ENCODE data around the gene PROCA1. TPM values are rescaled to one million over a fixed set of nuclear protein-coding genes. Genes with fewer than 3 reads are reported as not detected.
"Not testable (repeated sequence)": the region's sequence is repeated elsewhere in the genome, so short reads cannot be mapped to it uniquely, and the experiment has no call there.

PROCA1 gene
- total RNA-seq, 1 experiment from 2014 or later = 4.6 TPM

- intact Hi-C loops (cut with micrococcal nuclease; ENCODE audit: unreplicated experiment); BruUV-seq (replicated peaks); POLR2A ChIA-PET (ENCODE audit: low non-redundant PET); H3K27me3 ChIP-seq (replicated peaks; ENCODE audit: insufficient read depth, low read depth, low read length, poor library complexity); DNase-seq (ENCODE audit: low spot score); H3K27ac ChIP-seq (ENCODE audit: low read depth, low read length, poor library complexity, severe bottlenecking); H3K36me3 ChIP-seq (ENCODE audit: insufficient read depth, low read length, poor library complexity, severe bottlenecking); H3K4me3 ChIP-seq (ENCODE audit: low read depth, low read length, poor library complexity, severe bottlenecking); H3K9me3 ChIP-seq (ENCODE audit: low read depth, low read length, poor library complexity, severe bottlenecking): not testable (repeated sequence)
- CTCF ChIA-PET = interaction anchor here (0.8 kb wide), 1 partner anchor 114 kb away, joined by 8 read pairs; no protein-coding TSS in a partner anchor
- H3K4me1 ChIP-seq (ENCODE audit: insufficient read depth, low read length, poor library complexity, severe bottlenecking) = peaks cover 14% of the 10 kb centered on the region
Observed at GRCh38 chr17:28658342-28658741, 53.3 kb downstream of the PROCA1 start.

DNA sequence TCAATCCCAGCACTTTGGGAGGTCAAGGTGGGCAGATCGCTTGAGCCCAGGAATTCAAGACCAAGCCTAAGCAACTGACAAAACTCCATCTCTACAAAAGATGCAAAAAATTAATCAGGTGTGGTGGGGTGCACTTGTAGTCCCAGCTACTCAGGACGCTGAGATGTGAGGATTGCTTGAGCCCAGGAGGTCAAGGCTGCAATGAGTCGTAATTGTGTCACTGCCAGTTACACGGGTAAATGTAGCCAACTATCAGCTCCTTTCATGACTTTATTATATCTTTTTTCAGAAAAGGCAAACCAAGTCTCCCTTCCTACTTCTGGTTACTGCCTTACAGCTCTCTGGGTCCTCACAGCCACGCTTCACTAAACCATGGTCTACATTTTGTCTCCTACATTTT lies 53.9 kb downstream of the PROCA1 start:
- BruUV-seq (replicated peaks) = no TSS peak
- ChIA-PET CTCF (no interaction called here), POLR2A (ENCODE audit: low non-redundant PET) (no interaction called here)
- no peak for DNase-seq (ENCODE audit: low spot score)
- no peak for TF ChIP-seq EZH2 (IDR thresholded peaks at IDR 0.05; ENCODE audit: borderline replicate concordance, low read depth, low read length, poor library complexity, severe bottlenecking)
- no peak for TF ChIP-seq CTCF (conservative IDR thresholded peaks at IDR 0.05; ENCODE audit: low read depth, low read length)
- Histone ChIP-seq H3K9me3 (ENCODE audit: low read depth, low read length, poor library complexity, severe bottlenecking) (no peaks in the 10 kb centered on the region), H3K36me3 (ENCODE audit: insufficient read depth, low read length, poor library complexity, severe bottlenecking) (peaks cover 7% of the 10 kb centered on the region), H3K27me3 (replicated peaks; ENCODE audit: insufficient read depth, low read depth, low read length, poor library complexity) (no peaks in the 10 kb centered on the region), H3K4me1 (ENCODE audit: insufficient read depth, low read length, poor library complexity, severe bottlenecking) (peaks cover 8% of the 10 kb centered on the region), H3K27ac (ENCODE audit: low read depth, low read length, poor library complexity, severe bottlenecking) (no peak overlapping the region), H3K4me3 (ENCODE audit: low read depth, low read length, poor library complexity, severe bottlenecking) (no peak overlapping the region)
- intact Hi-C loops (cut with micrococcal nuclease; ENCODE audit: unreplicated experiment) = no loop called here

DNA sequence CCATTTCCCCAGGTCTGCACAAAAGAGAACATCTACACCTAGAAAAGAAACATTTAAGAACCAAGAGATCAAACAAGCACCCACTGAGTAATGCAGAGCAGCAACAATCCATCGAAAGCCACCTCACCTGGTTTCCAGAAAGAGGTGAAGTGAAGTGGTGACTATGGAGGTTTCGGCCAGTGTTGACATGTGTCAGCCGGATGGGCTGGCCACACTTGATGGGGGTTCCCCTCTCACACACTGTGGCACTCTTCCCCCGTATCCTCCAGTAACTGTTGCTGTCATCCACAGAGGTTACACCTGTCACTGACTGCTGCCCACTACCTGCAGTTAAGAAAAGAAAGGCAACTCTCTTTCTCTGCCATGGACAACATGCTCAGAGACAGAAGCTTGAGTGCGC lies 56.5 kb downstream of the PROCA1 start:
- POLR2A ChIA-PET (ENCODE audit: low non-redundant PET) = no interaction called here
- no peak for TF ChIP-seq EZH2 (IDR thresholded peaks at IDR 0.05; ENCODE audit: borderline replicate concordance, low read depth, low read length, poor library complexity, severe bottlenecking)
- TF ChIP-seq CTCF (conservative IDR thresholded peaks at IDR 0.05; ENCODE audit: low read depth, low read length) = no peak
- CTCF ChIA-PET = no interaction called here
- no peak for DNase-seq (ENCODE audit: low spot score)
- no peaks in the 10 kb centered on the region for H3K9me3 ChIP-seq (ENCODE audit: low read depth, low read length, poor library complexity, severe bottlenecking)
- H3K27me3 ChIP-seq (replicated peaks; ENCODE audit: insufficient read depth, low read depth, low read length, poor library complexity) = no peaks in the 10 kb centered on the region
- intact Hi-C loops (cut with micrococcal nuclease; ENCODE audit: unreplicated experiment) = no loop called here
- no TSS peak for BruUV-seq (replicated peaks)
- no peak overlapping the region for H3K27ac ChIP-seq (ENCODE audit: low read depth, low read length, poor library complexity, severe bottlenecking)
- H3K4me3 ChIP-seq (ENCODE audit: low read depth, low read length, poor library complexity, severe bottlenecking) = no peak overlapping the region
- peaks cover 23% of the 10 kb centered on the region for H3K36me3 ChIP-seq (ENCODE audit: insufficient read depth, low read length, poor library complexity, severe bottlenecking)
- H3K4me1 ChIP-seq (ENCODE audit: insufficient read depth, low read length, poor library complexity, severe bottlenecking) = no peaks in the 10 kb centered on the region

Other genes with a start within 250 kb of the PROCA1 start
- not detected in 2 replicates for gene SLC13A2, start 238.2 kb downstream of the PROCA1 start, total RNA-seq (2021)
- gene FOXN1, start 205.5 kb downstream of the PROCA1 start, total RNA-seq (2021) = not detected in 2 replicates
- 44.6 and 46.8 TPM in 2 replicates for gene UNC119, start 159.3 kb downstream of the PROCA1 start, total RNA-seq (2021)
- 51.6 and 64.8 TPM in 2 replicates for gene PIGS, start 140.4 kb downstream of the PROCA1 start, total RNA-seq (2021)
- 9.7 and 12.0 TPM in 2 replicates for gene ALDOC, start 135.0 kb downstream of the PROCA1 start, total RNA-seq (2021)
- gene SPAG5, start 112.9 kb downstream of the PROCA1 start, total RNA-seq (2021) = 213 and 219 TPM in 2 replicates
- gene RSKR, start 97.7 kb downstream of the PROCA1 start, total RNA-seq (2021) = 34.6 and 36.8 TPM in 2 replicates
- 176 and 198 TPM in 2 replicates for gene BLTP2, start 66.7 kb downstream of the PROCA1 start, total RNA-seq (2021)
- gene SDF2, start 50.0 kb downstream of the PROCA1 start, total RNA-seq (2021) = 41.1 and 41.6 TPM in 2 replicates
- gene SUPT6H, start 49.7 kb downstream of the PROCA1 start, total RNA-seq (2021) = 103 and 105 TPM in 2 replicates
- gene RAB34, start 6.0 kb upstream of the PROCA1 start, total RNA-seq (2021) = 158 and 165 TPM in 2 replicates
- gene RPL23A, start 8.1 kb upstream of the PROCA1 start, total RNA-seq (2021) = 1,563 and 1,683 TPM in 2 replicates
- 3.8 and 7.8 TPM in 2 replicates for gene TLCD1, start 14.3 kb upstream of the PROCA1 start, total RNA-seq (2021)
- 3.9 and 4.2 TPM in 2 replicates for gene NEK8, start 16.9 kb upstream of the PROCA1 start, total RNA-seq (2021)
- 128 TPM in 2 replicates for gene TRAF4, start 32.1 kb upstream of the PROCA1 start, total RNA-seq (2021)
- 27.3 and 31.8 TPM in 2 replicates for gene FAM222B, start 130.9 kb upstream of the PROCA1 start, total RNA-seq (2021)
- 80.5 and 85.2 TPM in 2 replicates for gene ERAL1, start 143.1 kb upstream of the PROCA1 start, total RNA-seq (2021)
- 79.1 and 112 TPM in 2 replicates for gene FLOT2, start 185.8 kb upstream of the PROCA1 start, total RNA-seq (2021)
- 37.3 and 41.9 TPM in 2 replicates for gene DHRS13, start 191.2 kb upstream of the PROCA1 start, total RNA-seq (2021)
- gene PHF12, start 239.6 kb upstream of the PROCA1 start, total RNA-seq (2021) = 63.3 and 73.4 TPM in 2 replicates

Data from A673 (cell line).